ENCODE measurements around the gene SLC25A23. TPM values are rescaled to one million over a fixed set of nuclear protein-coding genes. Genes with fewer than 3 reads are reported as not detected.

Gene SLC25A23
- total RNA-seq, 1 experiment from 2014 or later, result 18.7 TPM

DNA sequence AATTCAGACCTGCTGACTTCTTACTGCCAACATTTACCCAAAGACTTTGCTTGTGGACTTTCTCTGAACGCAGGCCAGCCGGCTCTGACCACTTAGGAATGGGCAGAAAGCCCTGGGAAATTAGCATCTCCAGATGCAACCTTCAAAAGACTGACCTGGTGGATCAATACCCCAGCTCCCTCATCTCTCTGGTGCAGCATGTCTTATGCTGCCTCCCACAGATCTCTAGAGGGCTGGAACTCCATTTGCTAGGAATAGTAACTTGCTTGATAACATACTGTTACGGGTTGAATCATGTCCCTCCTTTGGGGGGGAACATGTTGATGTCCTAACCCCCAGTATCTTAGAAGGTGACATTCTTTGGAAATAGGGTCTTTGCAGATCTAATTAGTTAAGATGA is 13.1 kb downstream of the SLC25A23 start:
- in situ Hi-C loops (cut with HindIII; ENCODE audit: low pct_unique_long_range_greater_than_20kb, low sequenced_read_pairs), result no loop called here
- CTCF ChIA-PET, result no interaction called here
- no peak for DNase-seq (ENCODE audit: low read depth, low spot score)
- TF ChIP-seq SIN3A (IDR thresholded peaks at IDR 0.05; ENCODE audit: borderline replicate concordance, insufficient read depth, low read depth, low read length) (no peak), TCF7L2 (IDR thresholded peaks at IDR 0.05; ENCODE audit: low read depth, low read length) (no peak), POLR2AphosphoS5 (IDR thresholded peaks at IDR 0.05; ENCODE audit: low read depth, low read length) (no peak)
- TF ChIP-seq, protein P1, sequence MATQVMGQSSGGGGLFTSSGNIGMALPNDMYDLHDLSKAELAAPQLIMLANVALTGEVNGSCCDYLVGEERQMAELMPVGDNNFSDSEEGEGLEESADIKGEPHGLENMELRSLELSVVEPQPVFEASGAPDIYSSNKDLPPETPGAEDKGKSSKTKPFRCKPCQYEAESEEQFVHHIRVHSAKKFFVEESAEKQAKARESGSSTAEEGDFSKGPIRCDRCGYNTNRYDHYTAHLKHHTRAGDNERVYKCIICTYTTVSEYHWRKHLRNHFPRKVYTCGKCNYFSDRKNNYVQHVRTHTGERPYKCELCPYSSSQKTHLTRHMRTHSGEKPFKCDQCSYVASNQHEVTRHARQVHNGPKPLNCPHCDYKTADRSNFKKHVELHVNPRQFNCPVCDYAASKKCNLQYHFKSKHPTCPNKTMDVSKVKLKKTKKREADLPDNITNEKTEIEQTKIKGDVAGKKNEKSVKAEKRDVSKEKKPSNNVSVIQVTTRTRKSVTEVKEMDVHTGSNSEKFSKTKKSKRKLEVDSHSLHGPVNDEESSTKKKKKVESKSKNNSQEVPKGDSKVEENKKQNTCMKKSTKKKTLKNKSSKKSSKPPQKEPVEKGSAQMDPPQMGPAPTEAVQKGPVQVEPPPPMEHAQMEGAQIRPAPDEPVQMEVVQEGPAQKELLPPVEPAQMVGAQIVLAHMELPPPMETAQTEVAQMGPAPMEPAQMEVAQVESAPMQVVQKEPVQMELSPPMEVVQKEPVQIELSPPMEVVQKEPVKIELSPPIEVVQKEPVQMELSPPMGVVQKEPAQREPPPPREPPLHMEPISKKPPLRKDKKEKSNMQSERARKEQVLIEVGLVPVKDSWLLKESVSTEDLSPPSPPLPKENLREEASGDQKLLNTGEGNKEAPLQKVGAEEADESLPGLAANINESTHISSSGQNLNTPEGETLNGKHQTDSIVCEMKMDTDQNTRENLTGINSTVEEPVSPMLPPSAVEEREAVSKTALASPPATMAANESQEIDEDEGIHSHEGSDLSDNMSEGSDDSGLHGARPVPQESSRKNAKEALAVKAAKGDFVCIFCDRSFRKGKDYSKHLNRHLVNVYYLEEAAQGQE (IDR thresholded peaks at IDR 0.05; ENCODE audit: insufficient read depth in 1 of 2, low read depth in 2 of 2, low read length in 1 of 2), result no peak
- TF ChIP-seq, protein P2, sequence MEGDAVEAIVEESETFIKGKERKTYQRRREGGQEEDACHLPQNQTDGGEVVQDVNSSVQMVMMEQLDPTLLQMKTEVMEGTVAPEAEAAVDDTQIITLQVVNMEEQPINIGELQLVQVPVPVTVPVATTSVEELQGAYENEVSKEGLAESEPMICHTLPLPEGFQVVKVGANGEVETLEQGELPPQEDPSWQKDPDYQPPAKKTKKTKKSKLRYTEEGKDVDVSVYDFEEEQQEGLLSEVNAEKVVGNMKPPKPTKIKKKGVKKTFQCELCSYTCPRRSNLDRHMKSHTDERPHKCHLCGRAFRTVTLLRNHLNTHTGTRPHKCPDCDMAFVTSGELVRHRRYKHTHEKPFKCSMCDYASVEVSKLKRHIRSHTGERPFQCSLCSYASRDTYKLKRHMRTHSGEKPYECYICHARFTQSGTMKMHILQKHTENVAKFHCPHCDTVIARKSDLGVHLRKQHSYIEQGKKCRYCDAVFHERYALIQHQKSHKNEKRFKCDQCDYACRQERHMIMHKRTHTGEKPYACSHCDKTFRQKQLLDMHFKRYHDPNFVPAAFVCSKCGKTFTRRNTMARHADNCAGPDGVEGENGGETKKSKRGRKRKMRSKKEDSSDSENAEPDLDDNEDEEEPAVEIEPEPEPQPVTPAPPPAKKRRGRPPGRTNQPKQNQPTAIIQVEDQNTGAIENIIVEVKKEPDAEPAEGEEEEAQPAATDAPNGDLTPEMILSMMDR (IDR thresholded peaks at IDR 0.05), result no peak
- no TSS peak for BruUV-seq (replicated peaks)
- no peak for ATAC-seq
- intact Hi-C loops (cut with micrococcal nuclease; ENCODE audit: unreplicated experiment), result no loop called here
- Histone ChIP-seq H3K9me3 (ENCODE audit: control insufficient read depth, insufficient read depth, low read depth, low read length) (no peaks in the 10 kb centered on the region), H3K27me3 (ENCODE audit: control insufficient read depth, insufficient read depth, low read length) (no peaks in the 10 kb centered on the region), H3K36me3 (ENCODE audit: control insufficient read depth, insufficient read depth, low read length) (no peaks in the 10 kb centered on the region), H3K27ac (ENCODE audit: low read length) (no peak overlapping the region), H3K4me1 (ENCODE audit: control insufficient read depth, insufficient read depth, low read length) (no peaks in the 10 kb centered on the region), H3K4me3 (ENCODE audit: low read depth in 2 of 2, low read length in 2 of 2) (no peak overlapping the region)
- POLR2A ChIA-PET, result no interaction called here

DNA sequence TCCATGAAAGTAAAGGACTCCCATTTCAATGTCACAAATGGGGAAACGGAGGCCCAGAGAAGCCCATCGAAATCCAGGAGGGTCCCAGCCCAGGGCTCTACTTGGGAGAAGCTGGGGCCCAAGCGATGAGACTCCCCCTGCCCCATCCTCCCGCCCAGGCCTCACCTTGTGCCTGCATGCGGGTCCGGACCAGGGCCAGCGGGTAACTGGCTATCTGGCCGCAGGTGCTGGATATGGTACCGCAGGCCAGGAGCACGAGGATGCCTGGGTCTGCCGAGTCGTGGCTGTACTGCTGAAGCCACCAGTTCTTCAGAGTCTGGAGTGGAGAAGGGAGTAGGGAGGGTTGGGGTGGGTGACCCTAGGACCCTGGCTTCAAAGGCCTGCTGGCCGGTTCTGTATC is 15.6 kb downstream of the SLC25A23 start:
- Histone ChIP-seq H3K9me3 (ENCODE audit: control insufficient read depth, insufficient read depth, low read depth, low read length) (no peaks in the 10 kb centered on the region), H3K4me3 (ENCODE audit: low read depth in 2 of 2, low read length in 2 of 2) (no peak overlapping the region), H3K36me3 (ENCODE audit: control insufficient read depth, insufficient read depth, low read length) (no peaks in the 10 kb centered on the region), H3K4me1 (ENCODE audit: control insufficient read depth, insufficient read depth, low read length) (no peaks in the 10 kb centered on the region), H3K27ac (ENCODE audit: low read length) (no peak overlapping the region), H3K27me3 (ENCODE audit: control insufficient read depth, insufficient read depth, low read length) (no peaks in the 10 kb centered on the region)
- intact Hi-C loops (cut with micrococcal nuclease; ENCODE audit: unreplicated experiment) (no loop called here), in situ Hi-C loops (cut with HindIII; ENCODE audit: low pct_unique_long_range_greater_than_20kb, low sequenced_read_pairs) (no loop called here)
- POLR2A ChIA-PET, result no interaction called here
- TF ChIP-seq POLR2AphosphoS5 (IDR thresholded peaks at IDR 0.05; ENCODE audit: low read depth, low read length) (no peak), TCF7L2 (IDR thresholded peaks at IDR 0.05; ENCODE audit: low read depth, low read length) (no peak), SIN3A (IDR thresholded peaks at IDR 0.05; ENCODE audit: borderline replicate concordance, insufficient read depth, low read depth, low read length) (no peak)
- TF ChIP-seq, protein P1 (IDR thresholded peaks at IDR 0.05; ENCODE audit: insufficient read depth in 1 of 2, low read depth in 2 of 2, low read length in 1 of 2), result no peak
- TF ChIP-seq, protein P2 (IDR thresholded peaks at IDR 0.05), result no peak
- DNase-seq (ENCODE audit: low read depth, low spot score), result no peak
- no peak for ATAC-seq
- no TSS peak for BruUV-seq (replicated peaks)
- CTCF ChIA-PET, result no interaction called here
